Right lobe of liver (tissue), 6 donors: Measurements from ENCODE around the gene ZNF830. TPM values are rescaled to one million over a fixed set of nuclear protein-coding genes. Genes with fewer than 3 reads are reported as not detected.

Source experiments
- ATAC-seq, 4 donors: fragments of 200-7000 bp; cut with Tn5 transposase; one replicate each; pipeline ENCODE4 v1.9.1; 2020; ENCODE audit warnings: mild to moderate bottlenecking in 4 of 4, moderate library complexity in 4 of 4
- DNase-seq, 3 donors: peaks; one replicate each; pipeline ENCODE4 v3.0.0-alpha.2; 2020
- H3K27ac ChIP-seq, 3 donors: fragments of 200-600 bp; one replicate each; pipeline ENCODE4 v1.8.0; 2022
- H3K27me3 ChIP-seq, 2 donors: fragments of 200-600 bp; one replicate each; pipeline ENCODE4 v1.8.0; 2022
- H3K36me3 ChIP-seq, 4 donors: fragments of 200-600 bp; sonication (generic) in 1 of 4; one replicate each; pipeline versions ENCODE4 v1.5.1 to v1.8.0; 2017 to 2022; ENCODE audit warnings: control low read depth in 1 of 4
- H3K4me1 ChIP-seq, 4 donors: fragments of 200-600 bp; sonication (generic) in 1 of 4; one replicate each; pipeline versions ENCODE4 v1.5.1 to v1.8.0; 2017 to 2022; ENCODE audit warnings: control low read depth in 1 of 4
- H3K4me3 ChIP-seq, 3 donors: fragments of 200-600 bp; one replicate each; pipeline ENCODE4 v1.8.0; 2022
- H3K9me3 ChIP-seq, 4 donors: fragments of 200-600 bp; sonication (generic) in 1 of 4; one replicate each; pipeline versions ENCODE4 v1.5.1 to v1.8.0; 2017 to 2022; ENCODE audit warnings: control low read depth in 1 of 4
- CTCF ChIP-seq, 4 donors: fragments of 200-600 bp in 3 of 4; fragments of 450-650 bp in 1 of 4; IDR thresholded peaks; one replicate each; pipeline versions ENCODE4 v1.5.1 to v1.8.0; 2016 to 2022; ENCODE audit warnings: antibody characterized with exemption in 4 of 4, mild to moderate bottlenecking in 2 of 4
- POLR2A ChIP-seq: fragments of 450-650 bp; IDR thresholded peaks from one replicate; pipeline ENCODE4 v1.6.1; 2017; ENCODE audit warnings: antibody characterized with exemption, mild to moderate bottlenecking
- whole genome bisulfite sequencing: methylation state at CpG from one replicate; pipeline ENCODE4 v1.1.6; 2018; ENCODE audit warnings: low coverage, low lambda C conversion rate; ENCODE audit not compliant: insufficient coverage; ENCODE audit errors: missing lambda C conversion rate; 5-methylcytosine and 5-hydroxymethylcytosine counted together
- intact Hi-C, 2 donors: fragments of 100-400 bp; cut with DNase I; formaldehyde crosslinking; loops; one replicate each; pipeline versions ENCODE4 v1.11.2 to v1.14.1; 2022
- total RNA-seq, 6 experiments: library from RNA; depleted of rRNA in 2 of 6; stranded (reverse); fragments of >200 nt in 2 of 6; fragmentation: NEBNext Ultra II Directional in 3 of 6; extraction: Animal tissue kit (Norgen Biotek cat#: 25700) in 3 of 6; gene quantifications; one replicate each; pipeline versions ENCODE4 v1.1.0 to v1.2.4, GENCODE V29; 2016 to 2023
- donor health status: DM: no; HTN: yes; CAD: no.
- donor health status: DM: no; HTN: no; CAD: no.
- donor health status: DM: no; HTN: no; CAD: no.
- donor health status: DM: no; HTN: yes; CAD: no.
- donor health status: DM: no; HTN: yes; CAD: no.

ZNF830 gene
- total RNA-seq, 6 experiments from 2014 or later, result 4.5 to 6.5 (median 4.8) TPM

- Histone ChIP-seq H3K36me3 (peaks cover 0 to under 1% (median 0%) of the 10 kb centered on the region in 4 donors), H3K4me3 (no peak overlapping the region), H3K4me1 (no peaks in the 10 kb centered on the region), H3K9me3 (no peaks in the 10 kb centered on the region), H3K27me3 (no peaks in the 10 kb centered on the region), H3K27ac (no peak overlapping the region)
- 93% methylated on average over 2 of the region's 2 CpGs for WGBS
- DNase-seq (no peak), ATAC-seq (no peak)
- intact Hi-C loops, result no loop called here
- TF ChIP-seq POLR2A (no peak), CTCF (IDR thresholded peaks at IDR 0.05) (no peak)
Observed at GRCh38 chr17:35001549-35001948, 40.2 kb downstream of the ZNF830 start.

GRCh38 chr17:35002876-35003551, 41.7 kb downstream of the ZNF830 start:
- H3K36me3 ChIP-seq, result peaks cover 0 to 4% (median 0%) of the 10 kb centered on the region in 4 donors
- no peaks in the 10 kb centered on the region for H3K27me3 ChIP-seq
- DNase-seq (no peak), ATAC-seq (peak in 1 of 4 donors; percentile 29)
- H3K27ac ChIP-seq, result no peak overlapping the region
- WGBS, result 29% methylated on average over 3 of the region's 15 CpGs
- H3K9me3 ChIP-seq, result no peaks in the 10 kb centered on the region
- H3K4me3 ChIP-seq, result no peak overlapping the region
- intact Hi-C loops, result no loop called here
- no peak for TF ChIP-seq CTCF (IDR thresholded peaks at IDR 0.05)
- TF ChIP-seq POLR2A, result no peak
- H3K4me1 ChIP-seq, result no peaks in the 10 kb centered on the region

GRCh38 chr17:35003778-35004177, 42.4 kb downstream of the ZNF830 start:
- no peak overlapping the region for H3K27ac ChIP-seq
- TF ChIP-seq CTCF (IDR thresholded peaks at IDR 0.05) (no peak), POLR2A (no peak)
- H3K27me3 ChIP-seq, result no peaks in the 10 kb centered on the region
- peaks cover 0 to 6% (median under 1%) of the 10 kb centered on the region in 4 donors for H3K36me3 ChIP-seq
- intact Hi-C loops, result no loop called here
- ATAC-seq (peak in 1 of 4 donors; percentile 4), DNase-seq (no peak)
- no peaks in the 10 kb centered on the region for H3K4me1 ChIP-seq
- no peaks in the 10 kb centered on the region for H3K9me3 ChIP-seq
- no peak overlapping the region for H3K4me3 ChIP-seq
- WGBS, result 100% methylated on average over 1 of the region's 4 CpGs

GRCh38 chr17:35006345-35006744, 45.0 kb downstream of the ZNF830 start:
- intact Hi-C loops, result no loop called here
- Histone ChIP-seq H3K36me3 (peaks cover 0 to 22% (median 6%) of the 10 kb centered on the region in 4 donors), H3K4me1 (no peaks in the 10 kb centered on the region), H3K4me3 (no peak overlapping the region), H3K27me3 (no peaks in the 10 kb centered on the region), H3K9me3 (no peaks in the 10 kb centered on the region), H3K27ac (no peak overlapping the region)
- ATAC-seq, result no peak
- no peak for DNase-seq
- no CpG with 5 or more reads among the region's 4 CpGs for WGBS
- TF ChIP-seq POLR2A (no peak), CTCF (IDR thresholded peaks at IDR 0.05) (no peak)
